ENCODE data around the gene VWA2.

VWA2 gene

GRCh38 chr10:114304571-114305421 lies 65.7 kb downstream of the VWA2 start:
- Histone ChIP-seq H3K9me3 (replicated peaks; ENCODE audit: insufficient read depth, low read length) (no peaks in the 10 kb centered on the region), H3K4me1 (ENCODE audit: low read length) (no peaks in the 10 kb centered on the region), H3K9ac (ENCODE audit: low read length) (peak overlapping the region; percentile 19; the same call in 1 of the 2 replicates), H3K27me3 (replicated peaks; ENCODE audit: insufficient read depth, low read length) (no peaks in the 10 kb centered on the region), H3K79me2 (ENCODE audit: low read length) (no peaks in the 10 kb centered on the region), H4K20me1 (ENCODE audit: insufficient read depth, low read length) (no peaks in the 10 kb centered on the region), H3F3A (ENCODE audit: insufficient read depth, low read length) (no peaks in the 10 kb centered on the region), H2AFZ (ENCODE audit: low read length) (peak overlapping the region; percentile 58), H3K9me2 (replicated peaks; ENCODE audit: insufficient read depth, low read length) (no peaks in the 10 kb centered on the region), H3K27ac (ENCODE audit: low read length) (no peak overlapping the region), H3K4me2 (ENCODE audit: low read depth, low read length) (peak overlapping the region; percentile 96), H3K36me3 (replicated peaks; ENCODE audit: insufficient read depth, low read length) (no peaks in the 10 kb centered on the region), H3K4me3 (ENCODE audit: low read length) (peak overlapping the region; percentile 56)
- no peak for TF ChIP-seq EZH2phosphoT487 (IDR thresholded peaks at IDR 0.05; ENCODE audit: low read length)
- no peak for TF ChIP-seq EZH2 (optimal IDR thresholded peaks at IDR 0.05; ENCODE audit: low read depth, low read length)
- peak; percentile 78 for TF ChIP-seq CTCF (IDR thresholded peaks at IDR 0.05; ENCODE audit: low read length)
- DNase-seq, result peak; percentile 45

- Histone ChIP-seq H3K4me2 (ENCODE audit: low read depth, low read length) (no peak overlapping the region), H3K9me2 (replicated peaks; ENCODE audit: insufficient read depth, low read length) (no peaks in the 10 kb centered on the region), H3K4me3 (ENCODE audit: low read length) (no peak overlapping the region), H3K9me3 (replicated peaks; ENCODE audit: insufficient read depth, low read length) (no peaks in the 10 kb centered on the region), H3K4me1 (ENCODE audit: low read length) (no peaks in the 10 kb centered on the region), H3K9ac (ENCODE audit: low read length) (no peak overlapping the region), H3K36me3 (replicated peaks; ENCODE audit: insufficient read depth, low read length) (no peaks in the 10 kb centered on the region), H2AFZ (ENCODE audit: low read length) (no peak overlapping the region), H3K27me3 (replicated peaks; ENCODE audit: insufficient read depth, low read length) (no peaks in the 10 kb centered on the region), H3K79me2 (ENCODE audit: low read length) (no peaks in the 10 kb centered on the region), H4K20me1 (ENCODE audit: insufficient read depth, low read length) (no peaks in the 10 kb centered on the region), H3K27ac (ENCODE audit: low read length) (no peak overlapping the region), H3F3A (ENCODE audit: insufficient read depth, low read length) (no peaks in the 10 kb centered on the region)
- TF ChIP-seq CTCF (IDR thresholded peaks at IDR 0.05; ENCODE audit: low read length) (no peak), EZH2phosphoT487 (IDR thresholded peaks at IDR 0.05; ENCODE audit: low read length) (no peak), EZH2 (optimal IDR thresholded peaks at IDR 0.05; ENCODE audit: low read depth, low read length) (no peak)
- no peak for DNase-seq
These were observed 66.5 kb downstream of the VWA2 start for GRCh38 chr10:114305521-114305925.

DNA sequence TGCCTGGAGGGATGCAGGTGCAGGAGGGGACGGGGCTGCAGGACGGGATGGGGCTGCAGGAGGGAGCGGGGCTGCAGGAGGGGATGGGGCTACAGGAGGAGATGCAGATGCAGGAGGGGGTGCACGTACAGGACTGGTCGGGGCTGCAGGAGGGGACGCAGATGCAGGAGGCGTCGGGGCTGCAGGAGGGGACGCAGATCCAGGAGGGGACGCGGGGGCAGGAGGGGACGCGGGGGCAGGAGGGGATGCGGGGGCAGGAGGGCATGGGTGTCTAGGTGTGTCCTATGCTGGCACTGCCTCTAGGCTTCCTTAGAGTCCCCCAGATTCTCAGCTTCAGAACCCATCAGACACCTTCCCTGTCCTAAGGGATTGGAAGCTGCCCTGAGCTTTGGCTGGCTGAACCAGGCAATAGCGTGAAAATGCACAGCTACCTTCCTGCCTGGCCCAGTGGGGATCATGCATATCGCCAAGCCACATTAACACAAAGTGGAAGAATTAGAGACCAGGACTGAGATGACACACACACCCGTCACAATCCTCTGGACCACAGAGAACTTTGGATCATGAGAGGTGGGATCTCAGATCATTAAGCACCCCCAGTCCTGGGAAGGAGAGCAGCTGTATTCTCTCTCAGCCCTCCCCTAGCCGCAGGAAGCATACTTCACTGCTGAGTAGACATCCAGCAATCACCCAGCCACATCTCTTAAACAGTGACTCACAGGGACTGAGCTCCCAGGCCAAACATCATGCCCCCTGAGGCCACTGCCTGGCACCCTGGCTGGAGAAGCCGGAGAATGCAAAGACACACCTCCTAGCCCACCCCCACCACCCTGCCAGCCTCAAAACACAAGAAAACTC lies 67.3 kb downstream of the VWA2 start:
- Histone ChIP-seq H3K79me2 (ENCODE audit: low read length) (no peaks in the 10 kb centered on the region), H3K4me1 (ENCODE audit: low read length) (no peaks in the 10 kb centered on the region), H3K9me3 (replicated peaks; ENCODE audit: insufficient read depth, low read length) (no peaks in the 10 kb centered on the region), H4K20me1 (ENCODE audit: insufficient read depth, low read length) (no peaks in the 10 kb centered on the region), H3K27me3 (replicated peaks; ENCODE audit: insufficient read depth, low read length) (no peaks in the 10 kb centered on the region), H2AFZ (ENCODE audit: low read length) (no peak overlapping the region), H3K4me3 (ENCODE audit: low read length) (no peak overlapping the region), H3K9me2 (replicated peaks; ENCODE audit: insufficient read depth, low read length) (no peaks in the 10 kb centered on the region), H3F3A (ENCODE audit: insufficient read depth, low read length) (no peaks in the 10 kb centered on the region), H3K27ac (ENCODE audit: low read length) (no peak overlapping the region), H3K4me2 (ENCODE audit: low read depth, low read length) (no peak overlapping the region), H3K9ac (ENCODE audit: low read length) (no peak overlapping the region), H3K36me3 (replicated peaks; ENCODE audit: insufficient read depth, low read length) (no peaks in the 10 kb centered on the region)
- no peak for DNase-seq
- TF ChIP-seq CTCF (IDR thresholded peaks at IDR 0.05; ENCODE audit: low read length) (no peak), EZH2phosphoT487 (IDR thresholded peaks at IDR 0.05; ENCODE audit: low read length) (no peak), EZH2 (optimal IDR thresholded peaks at IDR 0.05; ENCODE audit: low read depth, low read length) (no peak)

Data from MM.1S (cell line).